HEK293 (cell line): Measurements from ENCODE around the gene USP12.

Experiments
- GLIS2 ChIP-seq: fragments of 450-650 bp; formaldehyde crosslinking; IDR thresholded peaks from 2 replicates; pipeline ENCODE4 v1.5.1; 2016; ENCODE audit warnings: missing biosample characterization, missing genetic modification characterization
- KLF7 ChIP-seq: fragments of 450-650 bp; formaldehyde crosslinking; IDR thresholded peaks from 2 replicates; pipeline ENCODE4 v1.5.1; 2016; ENCODE audit warnings: missing biosample characterization, missing genetic modification characterization, borderline replicate concordance
- KLF8 ChIP-seq: fragments of 450-650 bp; formaldehyde crosslinking; IDR thresholded peaks from 2 replicates; pipeline ENCODE4 v1.5.1; 2016; ENCODE audit warnings: missing biosample characterization, missing genetic modification characterization
- MZF1 ChIP-seq: fragments of 450-650 bp; formaldehyde crosslinking; IDR thresholded peaks from 2 replicates; pipeline ENCODE4 v1.5.1; 2017; ENCODE audit warnings: missing biosample characterization, missing genetic modification characterization, borderline replicate concordance
- PBX3 ChIP-seq: sonication (generic); formaldehyde crosslinking; IDR thresholded peaks from 2 replicates; pipeline ENCODE4 v1.8.1; 2022; ENCODE audit warnings: mild to moderate bottlenecking, moderate library complexity, missing genetic modification reagents
- PRDM2 ChIP-seq: fragments of 450-650 bp; formaldehyde crosslinking; IDR thresholded peaks from 2 replicates; pipeline ENCODE4 v1.5.1; 2016; ENCODE audit warnings: missing biosample characterization, missing genetic modification characterization, borderline replicate concordance
- SP2 ChIP-seq: fragments of 450-650 bp; formaldehyde crosslinking; IDR thresholded peaks from 2 replicates; pipeline ENCODE4 v1.5.1; 2016; ENCODE audit warnings: missing biosample characterization, missing genetic modification characterization
- TCF7L2 ChIP-seq: IDR thresholded peaks from 2 replicates; pipeline ENCODE4 v1.6.1; 2011; ENCODE audit warnings: low read depth, mild to moderate bottlenecking, inconsistent platforms, low read length, moderate library complexity, borderline replicate concordance
- WT1 ChIP-seq: fragments of 450-650 bp; formaldehyde crosslinking; IDR thresholded peaks from 2 replicates; pipeline ENCODE4 v1.5.1; 2016; ENCODE audit warnings: missing biosample characterization, missing genetic modification characterization
- YY1 ChIP-seq: fragments of 450-650 bp; formaldehyde crosslinking; IDR thresholded peaks from 2 replicates; pipeline ENCODE4 v1.5.1; 2018; ENCODE audit warnings: missing biosample characterization, missing genetic modification characterization
- ZBTB17 ChIP-seq: fragments of 450-650 bp; formaldehyde crosslinking; IDR thresholded peaks from 2 replicates; pipeline ENCODE4 v1.5.1; 2016; ENCODE audit warnings: missing biosample characterization, missing genetic modification characterization
- ZBTB26 ChIP-seq: fragments of 450-650 bp; formaldehyde crosslinking; optimal IDR thresholded peaks from 2 replicates; pipeline ENCODE3; 2016; ENCODE audit warnings: missing biosample characterization, mild to moderate bottlenecking, missing genetic modification characterization
- ZBTB8A ChIP-seq: fragments of 450-650 bp; formaldehyde crosslinking; IDR thresholded peaks from 2 replicates; pipeline ENCODE4 v1.5.1; 2016; ENCODE audit warnings: missing biosample characterization, missing genetic modification characterization
- ZFHX2 ChIP-seq: fragments of 450-650 bp; formaldehyde crosslinking; conservative IDR thresholded peaks from 2 replicates; pipeline ENCODE4 v1.5.1; 2016; ENCODE audit warnings: missing biosample characterization, missing genetic modification characterization
- ZNF169 ChIP-seq: fragments of 450-650 bp; formaldehyde crosslinking; IDR thresholded peaks from 2 replicates; pipeline ENCODE4 v1.5.1; 2016; ENCODE audit warnings: missing biosample characterization, missing genetic modification characterization
- ZNF174 ChIP-seq: fragments of 450-650 bp; formaldehyde crosslinking; IDR thresholded peaks from 2 replicates; pipeline ENCODE4 v1.5.0; 2017; ENCODE audit warnings: missing biosample characterization, mild to moderate bottlenecking, missing genetic modification characterization
- ZNF214 ChIP-seq: fragments of 450-650 bp; formaldehyde crosslinking; IDR thresholded peaks from 2 replicates; pipeline ENCODE4 v1.5.1; 2017; ENCODE audit warnings: missing biosample characterization, mild to moderate bottlenecking, missing genetic modification characterization, borderline replicate concordance
- ZNF26 ChIP-seq: fragments of 450-650 bp; formaldehyde crosslinking; IDR thresholded peaks from 2 replicates; pipeline ENCODE4 v1.5.1; 2016; ENCODE audit warnings: missing biosample characterization, missing genetic modification characterization
- ZNF311 ChIP-seq: fragments of 450-650 bp; formaldehyde crosslinking; IDR thresholded peaks from 2 replicates; pipeline ENCODE4 v1.5.1; 2017; ENCODE audit warnings: missing biosample characterization, missing genetic modification characterization, borderline replicate concordance
- ZNF391 ChIP-seq: fragments of 450-650 bp; formaldehyde crosslinking; IDR thresholded peaks from 2 replicates; pipeline ENCODE4 v1.5.1; 2016; ENCODE audit warnings: low read depth, missing biosample characterization, missing genetic modification characterization, borderline replicate concordance
- ZNF433 ChIP-seq: fragments of 450-650 bp; formaldehyde crosslinking; IDR thresholded peaks from 2 replicates; pipeline ENCODE4 v1.5.1; 2016; ENCODE audit warnings: missing biosample characterization, missing genetic modification characterization, low read depth
- ZNF596 ChIP-seq: fragments of 450-650 bp; IDR thresholded peaks from 2 replicates; pipeline ENCODE4 v1.5.0; 2018; ENCODE audit warnings: missing biosample characterization, mild to moderate bottlenecking, missing genetic modification characterization, moderate library complexity
- ZNF791 ChIP-seq: fragments of 450-650 bp; formaldehyde crosslinking; IDR thresholded peaks from 2 replicates; pipeline ENCODE4 v1.5.1; 2016; ENCODE audit warnings: missing biosample characterization, missing genetic modification characterization
- TF ChIP-seq, protein P1 (sequence below): fragments of 450-650 bp; formaldehyde crosslinking; IDR thresholded peaks from 2 replicates; pipeline ENCODE4 v1.5.1; 2016; ENCODE audit warnings: missing biosample characterization, missing genetic modification characterization
- TF ChIP-seq, protein P2 (sequence below): fragments of 450-650 bp; formaldehyde crosslinking; IDR thresholded peaks from 2 replicates; pipeline ENCODE4; 2016; ENCODE audit warnings: missing biosample characterization, missing genetic modification characterization
- TF ChIP-seq, protein P3 (sequence below): fragments of 450-650 bp; formaldehyde crosslinking; IDR thresholded peaks from 2 replicates; pipeline ENCODE4 v1.5.1; 2016; ENCODE audit warnings: missing biosample characterization, missing genetic modification characterization

Gene USP12

DNA sequence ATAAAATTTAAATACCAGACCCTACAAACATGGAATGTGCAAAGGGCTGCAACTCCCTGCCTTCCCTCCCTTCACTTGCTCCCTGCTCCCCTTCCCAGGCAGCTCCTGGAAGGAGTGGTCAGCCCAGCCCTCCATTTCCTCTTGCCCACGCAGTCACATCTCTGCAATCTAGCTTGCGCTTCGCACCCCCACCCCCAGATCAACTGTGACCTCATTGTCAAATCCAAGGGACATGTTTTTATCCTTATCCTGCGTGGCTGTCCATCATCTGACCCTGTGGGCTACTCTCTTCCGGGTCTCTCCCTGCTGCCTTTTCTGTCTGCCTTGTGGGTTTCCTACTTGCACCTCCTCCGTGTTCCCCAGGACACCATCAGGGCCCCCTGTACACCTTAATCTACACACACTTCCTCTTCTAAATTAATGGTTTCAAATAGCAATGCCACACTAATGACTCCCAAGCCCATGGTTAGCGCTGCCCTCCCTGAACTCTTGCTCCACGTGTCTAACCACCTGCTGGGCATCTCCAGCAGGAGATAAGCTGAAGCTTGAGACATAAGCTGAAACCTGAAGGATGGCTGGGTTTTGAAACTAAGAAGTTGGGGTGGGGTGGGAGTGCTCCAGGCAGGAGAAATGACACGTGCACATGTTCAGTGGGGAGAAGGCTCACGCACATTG lies 118.3 kb downstream of the USP12 start (continued):
- TF ChIP-seq, protein P1, sequence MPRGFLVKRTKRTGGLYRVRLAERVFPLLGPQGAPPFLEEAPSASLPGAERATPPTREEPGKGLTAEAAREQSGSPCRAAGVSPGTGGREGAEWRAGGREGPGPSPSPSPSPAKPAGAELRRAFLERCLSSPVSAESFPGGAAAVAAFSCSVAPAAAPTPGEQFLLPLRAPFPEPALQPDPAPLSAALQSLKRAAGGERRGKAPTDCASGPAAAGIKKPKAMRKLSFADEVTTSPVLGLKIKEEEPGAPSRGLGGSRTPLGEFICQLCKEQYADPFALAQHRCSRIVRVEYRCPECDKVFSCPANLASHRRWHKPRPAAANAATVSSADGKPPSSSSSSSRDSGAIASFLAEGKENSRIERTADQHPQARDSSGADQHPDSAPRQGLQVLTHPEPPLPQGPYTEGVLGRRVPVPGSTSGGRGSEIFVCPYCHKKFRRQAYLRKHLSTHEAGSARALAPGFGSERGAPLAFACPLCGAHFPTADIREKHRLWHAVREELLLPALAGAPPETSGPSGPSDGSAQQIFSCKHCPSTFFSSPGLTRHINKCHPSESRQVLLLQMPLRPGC: no peak
- TF ChIP-seq ZNF596 (no peak), ZNF311 (no peak), ZNF391 (tag by site-specific recombination) (no peak), PBX3 (CRISPR knock-in tag) (no peak), ZNF26 (tag by site-specific recombination) (no peak), YY1 (tag by site-specific recombination) (no peak), TCF7L2 (no peak), ZNF791 (tag by site-specific recombination) (no peak), KLF7 (tag by site-specific recombination) (no peak), ZBTB8A (tag by site-specific recombination) (no peak), ZBTB26 (no peak), ZNF433 (tag by site-specific recombination) (no peak), WT1 (no peak), SP2 (tag by site-specific recombination) (no peak), ZNF214 (tag by site-specific recombination) (no peak), GLIS2 (tag by site-specific recombination) (no peak), ZNF169 (tag by site-specific recombination) (no peak), ZNF174 (tag by site-specific recombination) (no peak), ZBTB17 (tag by site-specific recombination) (no peak), MZF1 (tag by site-specific recombination) (no peak), PRDM2 (tag by site-specific recombination) (no peak), ZFHX2 (peak; percentile 57), KLF8 (tag by site-specific recombination) (no peak)
- TF ChIP-seq, protein P2, sequence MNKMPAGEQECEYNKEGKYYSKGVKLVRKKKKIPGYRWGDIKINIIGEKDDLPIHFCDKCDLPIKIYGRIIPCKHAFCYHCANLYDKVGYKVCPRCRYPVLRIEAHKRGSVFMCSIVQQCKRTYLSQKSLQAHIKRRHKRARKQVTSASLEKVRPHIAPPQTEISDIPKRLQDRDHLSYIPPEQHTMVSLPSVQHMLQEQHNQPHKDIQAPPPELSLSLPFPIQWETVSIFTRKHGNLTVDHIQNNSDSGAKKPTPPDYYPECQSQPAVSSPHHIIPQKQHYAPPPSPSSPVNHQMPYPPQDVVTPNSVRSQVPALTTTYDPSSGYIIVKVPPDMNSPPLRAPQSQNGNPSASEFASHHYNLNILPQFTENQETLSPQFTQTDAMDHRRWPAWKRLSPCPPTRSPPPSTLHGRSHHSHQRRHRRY (tag by site-specific recombination): no peak
- TF ChIP-seq, protein P3, sequence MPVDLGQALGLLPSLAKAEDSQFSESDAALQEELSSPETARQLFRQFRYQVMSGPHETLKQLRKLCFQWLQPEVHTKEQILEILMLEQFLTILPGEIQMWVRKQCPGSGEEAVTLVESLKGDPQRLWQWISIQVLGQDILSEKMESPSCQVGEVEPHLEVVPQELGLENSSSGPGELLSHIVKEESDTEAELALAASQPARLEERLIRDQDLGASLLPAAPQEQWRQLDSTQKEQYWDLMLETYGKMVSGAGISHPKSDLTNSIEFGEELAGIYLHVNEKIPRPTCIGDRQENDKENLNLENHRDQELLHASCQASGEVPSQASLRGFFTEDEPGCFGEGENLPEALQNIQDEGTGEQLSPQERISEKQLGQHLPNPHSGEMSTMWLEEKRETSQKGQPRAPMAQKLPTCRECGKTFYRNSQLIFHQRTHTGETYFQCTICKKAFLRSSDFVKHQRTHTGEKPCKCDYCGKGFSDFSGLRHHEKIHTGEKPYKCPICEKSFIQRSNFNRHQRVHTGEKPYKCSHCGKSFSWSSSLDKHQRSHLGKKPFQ (tag by site-specific recombination): no peak
